SHP77 (cell line): ENCODE results near the gene FDXACB1.

Experiments used
- DNase-seq, 2 experiments: peaks; one replicate each; lab custom pipeline; 2025; lab: John Stamatoyannopoulos, UW

The FDXACB1 gene

DNA sequence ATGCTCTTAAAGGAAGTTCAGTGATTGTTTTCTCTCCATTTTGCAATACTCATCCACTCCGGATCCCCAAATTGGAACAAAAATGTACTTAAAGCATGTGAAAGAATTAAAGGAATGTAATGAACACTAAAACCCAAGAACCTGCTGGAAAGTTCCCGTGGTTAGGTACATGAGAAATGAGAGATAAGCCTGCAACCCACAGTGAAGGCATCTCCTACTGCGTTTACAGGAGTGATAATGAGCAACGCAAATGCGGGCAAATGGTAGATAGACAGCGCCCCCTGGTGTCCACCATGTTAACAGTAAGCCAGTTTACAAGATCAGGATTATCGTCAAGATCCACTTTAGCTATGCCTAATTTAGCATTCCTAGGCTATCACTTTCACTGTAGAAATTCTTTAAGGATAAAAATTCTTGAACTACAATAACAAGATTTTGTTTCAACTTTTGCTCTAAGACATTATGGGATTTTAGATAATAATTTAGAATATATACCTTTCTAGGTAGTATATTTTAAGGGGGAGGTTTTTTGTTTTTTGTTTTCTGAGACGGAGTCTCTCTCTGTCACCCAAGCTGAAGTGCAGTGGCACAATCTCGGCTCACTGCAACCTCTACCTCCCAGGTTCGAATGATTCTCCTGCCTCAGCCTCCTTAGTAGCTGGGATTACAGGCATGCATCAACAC, 37.5 kb downstream of the FDXACB1 start:
- peak; percentile 55 to 66 for DNase-seq

DNA sequence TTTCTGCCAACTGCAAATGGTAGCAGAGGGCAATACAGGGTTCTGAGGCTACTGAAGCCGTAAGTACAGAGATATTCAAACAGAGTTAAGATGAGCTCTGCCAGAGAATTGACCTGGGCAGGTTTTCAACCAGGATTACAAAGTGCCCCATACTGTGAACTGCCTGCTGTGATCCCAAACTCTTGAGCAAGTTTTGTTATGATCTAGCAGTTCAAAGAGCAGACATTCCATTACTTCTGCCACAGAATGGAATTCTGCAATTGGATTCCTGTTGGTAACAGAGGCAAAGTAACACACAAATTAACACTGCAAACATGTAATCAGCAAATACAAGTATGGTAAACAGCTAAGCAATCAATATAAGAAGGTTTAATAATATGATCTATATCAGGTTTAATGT, 38.8 kb downstream of the FDXACB1 start:
- no peak for DNase-seq

DNA sequence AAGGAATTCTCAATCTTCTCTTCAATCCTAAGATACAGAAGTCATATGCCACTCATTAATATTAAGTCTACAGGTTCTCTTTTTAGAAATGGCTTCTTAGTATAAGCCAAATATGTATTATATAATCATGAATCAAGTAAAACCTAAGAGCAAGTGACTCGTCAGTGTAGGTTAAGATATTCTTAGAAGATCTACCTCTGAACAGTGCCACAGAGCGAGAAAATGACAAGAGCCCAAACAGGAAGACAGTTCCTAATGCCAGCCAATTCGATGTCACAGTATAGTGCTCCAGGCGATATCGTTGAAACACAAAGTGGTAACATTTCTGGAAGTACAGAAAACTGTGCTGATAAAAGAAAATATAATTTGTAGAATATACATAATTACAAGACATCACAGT, 40.9 kb downstream of the FDXACB1 start:
- no peak for DNase-seq

DNA sequence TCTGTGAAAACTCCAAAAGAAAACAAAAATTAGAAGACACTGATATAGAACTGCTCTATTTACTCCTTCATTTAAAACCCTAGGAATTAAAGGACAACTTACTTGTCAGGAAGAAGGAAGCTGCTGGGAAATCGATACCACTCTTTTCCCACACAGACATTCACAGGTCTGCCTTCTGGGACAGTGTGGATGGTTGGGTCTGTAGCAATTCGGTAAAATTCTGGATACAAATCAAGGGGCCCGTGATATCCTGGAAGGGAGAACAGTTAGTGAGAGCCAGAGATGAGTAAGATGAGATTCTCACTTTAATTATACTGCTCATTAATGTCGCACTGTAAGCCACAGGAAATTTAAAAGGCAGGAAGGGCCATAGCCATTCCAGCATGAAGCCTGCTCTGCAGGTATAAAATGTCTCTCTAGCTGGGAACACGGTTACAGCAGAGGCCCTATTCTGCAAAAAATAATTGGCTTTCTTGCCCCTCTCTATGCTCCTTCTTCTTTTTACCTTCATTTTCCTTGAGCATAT, 41.5 kb downstream of the FDXACB1 start:
- no peak for DNase-seq

DNA sequence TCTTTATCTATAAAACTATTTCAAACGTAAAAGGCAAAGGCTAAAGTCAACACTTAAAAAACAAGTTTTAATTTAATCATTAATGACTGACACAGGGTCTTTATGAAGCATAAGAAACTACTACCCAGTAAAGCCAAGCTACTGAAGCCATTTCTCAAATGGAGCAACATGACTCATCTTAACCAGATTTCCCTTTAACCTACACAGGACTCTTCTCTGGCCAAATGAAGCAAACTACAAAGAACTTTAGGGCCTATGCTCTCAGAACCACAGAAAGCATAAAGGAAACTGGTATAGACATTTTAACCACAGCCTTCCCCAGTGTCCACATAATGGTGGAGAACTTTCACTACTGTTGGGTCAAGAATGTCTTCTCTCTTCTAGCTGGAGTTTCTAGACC, 42.2 kb downstream of the FDXACB1 start:
- no peak for DNase-seq

DNA sequence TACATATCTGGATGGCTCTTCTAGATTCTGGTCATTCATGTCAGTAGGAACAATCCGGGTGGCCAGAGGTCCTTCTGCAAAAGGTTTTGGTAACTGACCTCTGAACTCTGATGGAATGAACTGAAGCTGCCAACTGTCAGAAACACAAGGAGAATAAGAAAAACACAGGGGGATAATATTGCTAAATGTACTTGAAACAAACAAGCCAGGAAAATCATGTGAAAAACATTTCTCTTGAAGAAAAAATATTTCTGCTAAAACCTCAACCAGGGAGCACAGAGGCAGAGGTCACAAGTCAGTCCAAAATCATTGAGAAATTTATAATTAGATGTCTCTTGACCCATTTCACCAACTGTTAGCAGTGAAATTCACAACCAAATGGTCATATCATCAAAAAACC, 42.8 kb downstream of the FDXACB1 start:
- DNase-seq = no peak

DNA sequence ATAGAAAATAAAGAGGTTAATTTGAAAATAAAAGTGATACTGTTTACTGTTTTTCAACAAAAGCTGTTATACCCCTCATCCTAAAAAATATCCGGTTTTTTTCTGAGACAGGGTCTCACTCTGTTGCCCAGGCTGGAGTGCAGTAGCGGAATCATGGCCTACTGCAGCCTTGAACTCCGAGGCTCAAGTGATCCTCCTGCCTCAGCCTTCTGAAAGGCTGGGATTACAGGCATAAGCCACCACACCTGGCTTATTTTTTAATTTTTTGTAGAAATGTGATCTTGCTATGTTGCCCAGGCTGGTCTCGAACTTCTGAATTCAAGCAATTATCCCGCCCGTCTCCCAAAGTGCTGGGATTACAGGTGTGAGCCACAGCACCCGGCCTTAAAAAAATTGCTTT, 43.3 kb downstream of the FDXACB1 start:
- DNase-seq = no peak

DNA sequence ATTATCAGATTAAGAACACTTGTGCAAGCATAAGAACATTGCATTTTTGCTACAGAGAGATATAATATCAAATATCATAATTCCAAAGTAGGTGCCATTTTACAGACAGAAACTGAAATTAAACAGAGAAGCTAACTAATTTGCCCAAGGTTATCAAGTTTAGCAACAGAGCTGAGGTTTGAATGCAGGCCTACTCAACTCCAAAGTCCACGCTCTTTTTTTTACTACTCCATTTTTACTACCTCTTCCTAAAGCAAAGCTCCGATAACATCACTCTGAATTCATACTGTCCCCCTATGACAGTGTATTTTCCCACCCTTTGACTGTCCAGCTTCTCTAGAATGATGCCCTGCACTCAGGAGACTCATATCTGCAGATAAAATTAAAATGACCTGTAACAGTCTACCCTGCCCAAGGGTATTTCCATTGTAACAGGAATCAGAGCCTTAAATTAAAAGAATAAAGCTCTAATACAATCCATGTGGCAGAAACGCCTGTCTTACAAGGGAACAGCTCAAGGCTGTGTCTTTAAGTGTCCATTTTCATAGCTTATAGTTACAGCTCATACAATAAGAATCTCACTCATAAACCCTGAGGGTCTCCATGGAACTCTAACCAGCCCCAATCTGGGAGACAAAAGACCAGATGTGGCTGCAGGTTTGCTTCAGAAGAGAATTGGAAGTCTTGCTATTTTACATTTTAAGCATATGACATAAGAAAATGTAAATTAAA, 44.4 kb downstream of the FDXACB1 start:
- DNase-seq = no peak

DNA sequence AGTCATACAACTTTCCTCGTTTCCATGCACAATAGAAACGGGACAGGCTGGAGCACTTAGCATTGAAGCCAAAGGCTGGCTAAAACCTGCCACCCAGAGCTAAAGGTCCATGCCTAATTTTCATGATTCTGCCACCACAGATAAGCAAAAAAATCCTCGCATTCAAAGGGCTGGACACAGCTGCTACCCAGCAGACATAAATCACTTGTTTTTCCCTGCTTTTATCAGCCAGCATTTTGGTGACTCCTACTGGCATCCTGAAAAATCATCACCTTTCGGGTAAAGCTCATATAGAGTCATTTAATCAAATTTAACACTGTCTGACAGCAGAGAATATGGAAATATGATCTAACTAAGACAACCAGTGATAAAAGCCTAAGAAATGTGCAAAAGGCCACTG, 45.4 kb downstream of the FDXACB1 start:
- peak; percentile 21 to 31 for DNase-seq

DNA sequence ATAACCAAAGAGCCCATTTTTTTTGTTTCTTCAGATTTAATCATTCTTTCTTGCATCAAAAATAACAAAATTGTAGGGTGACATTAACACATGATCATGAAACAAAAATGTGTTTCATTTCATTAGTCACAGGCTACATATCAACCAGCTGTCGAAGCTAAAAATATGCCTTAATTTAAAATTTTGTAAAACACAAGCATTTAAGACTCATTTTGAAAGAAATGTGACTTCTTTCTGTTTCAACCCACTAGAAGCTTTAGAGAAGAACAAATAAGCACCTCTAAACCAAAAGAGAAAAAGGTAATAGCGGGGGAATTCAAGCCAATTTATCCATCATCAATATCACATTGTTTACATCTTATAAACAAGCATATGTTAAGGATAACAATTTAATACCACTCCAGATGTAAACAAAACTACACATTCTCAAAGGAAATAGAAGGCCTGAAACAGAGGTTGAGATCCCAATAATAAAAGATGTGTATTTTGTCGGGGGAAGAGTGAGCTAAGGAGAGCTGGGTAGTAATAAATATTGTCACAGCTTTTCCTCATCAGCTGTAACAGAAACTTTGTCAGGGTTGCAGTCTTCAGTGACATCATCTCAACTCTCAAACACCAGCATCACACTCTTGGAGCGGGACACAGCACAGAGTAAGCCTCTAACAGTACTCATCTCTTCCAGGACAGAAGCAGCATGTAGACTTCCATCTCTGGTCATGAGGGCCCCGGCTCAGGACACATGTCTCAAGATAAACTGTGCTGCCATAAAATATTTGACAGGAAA, 49.6 kb downstream of the FDXACB1 start:
- no peak for DNase-seq

DNA sequence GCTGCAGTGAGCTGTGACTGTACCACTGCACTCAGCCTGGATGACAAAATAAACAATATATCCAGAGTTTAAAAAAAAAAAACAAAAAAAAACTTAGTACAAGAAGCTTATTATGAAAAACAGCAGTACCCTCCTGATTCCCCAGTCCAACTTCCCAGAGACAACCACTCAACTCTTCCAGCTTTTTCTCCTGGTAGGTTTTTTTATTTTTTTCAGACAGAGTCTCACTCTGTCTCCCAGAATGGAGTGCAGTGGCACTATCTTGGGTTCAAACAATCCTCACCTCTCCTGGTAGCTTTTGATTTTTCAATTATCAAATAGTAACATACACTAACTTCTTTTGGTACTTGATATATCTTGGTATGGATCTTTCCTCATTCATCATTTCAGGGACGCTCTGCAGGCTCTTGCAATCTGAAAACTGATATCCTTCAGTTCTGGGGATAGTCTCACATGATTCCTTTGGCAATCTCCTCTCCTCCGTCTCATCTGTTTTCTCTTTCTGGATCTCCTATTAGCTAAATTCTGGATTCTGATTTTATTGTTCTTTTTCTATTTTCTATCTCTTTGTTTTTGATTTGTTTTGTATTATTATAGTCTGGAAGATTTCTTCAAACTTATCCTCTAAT, 52.5 kb downstream of the FDXACB1 start:
- no peak for DNase-seq
